GM23338 (cell line): ENCODE results near the gene RPLP1. TPM values are rescaled to one million over a fixed set of nuclear protein-coding genes. Genes with fewer than 3 reads are reported as not detected.

Experiments
- ATAC-seq: fragments of 200-7000 bp; cut with Tn5 transposase; 3 replicates; pipeline ENCODE4 v1.9.1; 2020
- DNase-seq: peaks from one replicate; pipeline ENCODE4 v3.0.0-alpha.2; 2015; ENCODE audit warnings: low spot score
- H2AFZ ChIP-seq: fragments of 200-600 bp; sonication (generic); 2 replicates; pipeline ENCODE4 v1.8.0; 2016; ENCODE audit warnings: antibody characterized with exemption, mild to moderate bottlenecking, moderate library complexity
- H3F3A ChIP-seq: fragments of 200-600 bp; sonication (generic); replicated peaks from 2 replicates; pipeline ENCODE4 v1.8.0; 2017; ENCODE audit warnings: antibody characterized with exemption, mixed run types, low read depth
- H3K27ac ChIP-seq: fragments of 200-600 bp; sonication (generic); 2 replicates; pipeline ENCODE4 v1.6.1; 2016; ENCODE audit warnings: low read depth
- H3K27me3 ChIP-seq: fragments of 200-600 bp; sonication (generic); 2 replicates; pipeline ENCODE4 v1.8.0; 2016; ENCODE audit warnings: mild to moderate bottlenecking, mixed run types, moderate library complexity; ENCODE audit not compliant: insufficient read depth
- H3K36me3 ChIP-seq: fragments of 200-600 bp; sonication (generic); 2 replicates; pipeline ENCODE4 v1.8.0; 2016; ENCODE audit warnings: mild to moderate bottlenecking; ENCODE audit not compliant: insufficient read depth
- H3K4me1 ChIP-seq: fragments of 200-600 bp; sonication (generic); 2 replicates; pipeline ENCODE4 v1.8.0; 2016; ENCODE audit warnings: mild to moderate bottlenecking, moderate library complexity; ENCODE audit not compliant: insufficient read depth
- H3K4me2 ChIP-seq: fragments of 200-600 bp; sonication (generic); 2 replicates; pipeline ENCODE4 v1.7.1; 2017; ENCODE audit warnings: mixed run types
- H3K4me3 ChIP-seq: fragments of 200-600 bp; sonication (generic); 2 replicates; pipeline ENCODE4 v1.6.1; 2016; ENCODE audit warnings: mixed run types
- H3K79me2 ChIP-seq: fragments of 200-600 bp; sonication (generic); replicated peaks from 2 replicates; pipeline ENCODE4 v1.8.0; 2017; ENCODE audit warnings: mild to moderate bottlenecking; ENCODE audit not compliant: insufficient read depth
- H3K9me2 ChIP-seq: fragments of 200-600 bp; sonication (generic); 2 replicates; pipeline ENCODE4 v1.8.0; 2017; ENCODE audit not compliant: insufficient read depth
- H4K20me1 ChIP-seq: fragments of 200-600 bp; sonication (generic); replicated peaks from 2 replicates; pipeline ENCODE4 v1.8.0; 2017; ENCODE audit warnings: mild to moderate bottlenecking; ENCODE audit not compliant: insufficient read depth
- H3K27ac Mint-ChIP-seq: 2 replicates; pipeline ENCODE4 v1.8.0; 2020; ENCODE audit warnings: inconsistent platforms, mild to moderate bottlenecking, moderate library complexity, mixed read lengths
- H3K27me3 Mint-ChIP-seq: 3 replicates; pipeline ENCODE4 v1.8.0; 2022; ENCODE audit warnings: low read depth, mild to moderate bottlenecking, moderate library complexity, mixed read lengths, inconsistent platforms; ENCODE audit not compliant: insufficient read depth, poor library complexity
- H3K36me3 Mint-ChIP-seq: 3 replicates; pipeline ENCODE4 v1.8.0; 2021; ENCODE audit warnings: low read depth, mild to moderate bottlenecking, inconsistent platforms, moderate library complexity, mixed read lengths
- H3K4me1 Mint-ChIP-seq: 3 replicates; pipeline ENCODE4 v1.8.0; 2020; ENCODE audit warnings: mild to moderate bottlenecking, inconsistent platforms, mixed read lengths
- H3K4me3 Mint-ChIP-seq: 3 replicates; pipeline ENCODE4 v1.8.0; 2021; ENCODE audit warnings: moderate library complexity, mild to moderate bottlenecking, inconsistent platforms, mixed read lengths
- H3K9me3 Mint-ChIP-seq: 3 replicates; pipeline ENCODE4 v1.8.0; 2020; ENCODE audit warnings: moderate library complexity, mild to moderate bottlenecking, inconsistent platforms, mixed read lengths
- CREB1 ChIP-seq: fragments of 250-450 bp; sonication (Bioruptor Pico); IDR thresholded peaks from 2 replicates; pipeline ENCODE4 v1.5.0; 2020; ENCODE audit warnings: low read depth, mild to moderate bottlenecking, moderate library complexity
- EZH2 ChIP-seq: fragments of 200-600 bp; sonication (generic); IDR thresholded peaks from one replicate; pipeline ENCODE4 v1.8.0; 2017; ENCODE audit warnings: antibody characterized with exemption, mild to moderate bottlenecking, low read depth; ENCODE audit not compliant: unreplicated experiment
- EZH2phosphoT487 ChIP-seq: fragments of 200-600 bp; sonication (generic); IDR thresholded peaks from one replicate; pipeline ENCODE4 v1.8.1; 2018; ENCODE audit warnings: antibody characterized with exemption; ENCODE audit not compliant: unreplicated experiment
- JUNB ChIP-seq: IDR thresholded peaks from one replicate; pipeline ENCODE4 v1.6.1; 2016; ENCODE audit warnings: antibody characterized with exemption; ENCODE audit not compliant: unreplicated experiment
- NANOG ChIP-seq: IDR thresholded peaks from 2 replicates; pipeline ENCODE4 v1.6.1; 2016; ENCODE audit warnings: antibody characterized with exemption, borderline replicate concordance
- STAT1 ChIP-seq: IDR thresholded peaks from one replicate; pipeline ENCODE4 v1.6.1; 2016; ENCODE audit warnings: antibody characterized with exemption; ENCODE audit not compliant: unreplicated experiment
- ZNF331 ChIP-seq: fragments of 250-450 bp; sonication (Bioruptor Pico); IDR thresholded peaks from 2 replicates; pipeline ENCODE4 v1.5.0; 2020; ENCODE audit warnings: low read depth, mild to moderate bottlenecking, moderate library complexity
- polyA plus RNA-seq: library from polyadenylated mRNA; unstranded; fragments of >200 nt; fragmentation: Nextera tagmentation; extraction: Ambion mirVana; gene quantifications from 2 replicates; pipeline ENCODE4 v1.2.1, GENCODE V29; 2016
- total RNA-seq: library from RNA; depleted of rRNA; stranded (reverse); fragments of >200 nt; shearing (Covaris generic); gene quantifications from 2 replicates; pipeline ENCODE4 v1.2.3, GENCODE V29; 2014
- TF ChIP-seq, protein P1 (sequence below): IDR thresholded peaks from one replicate; pipeline ENCODE4 v1.6.1; 2018; ENCODE audit warnings: antibody characterized with exemption; ENCODE audit not compliant: unreplicated experiment
- TF ChIP-seq, protein P2 (sequence below): IDR thresholded peaks from 2 replicates; pipeline ENCODE4 v1.6.1; 2016; ENCODE audit warnings: antibody characterized with exemption

Gene RPLP1
- total and polyA plus RNA-seq, 2 experiments from 2014 or later, result 283 to 3,258 TPM

GRCh38 chr15:69436951-69437350 lies 15.7 kb upstream of the RPLP1 start:
- Histone ChIP-seq H3K9me2 (no peaks in the 10 kb centered on the region), H3K4me2 (no peak overlapping the region), H3K36me3 (peaks cover 64% of the 10 kb centered on the region), H3F3A (no peaks in the 10 kb centered on the region), H2AFZ (no peak overlapping the region), H3K4me3 (no peak overlapping the region), H4K20me1 (peaks cover 7% of the 10 kb centered on the region), H3K79me2 (peaks cover 8% of the 10 kb centered on the region; the same call in 1 of the 2 replicates), H3K27ac (peak overlapping the region; percentile 4; the same call in 1 of the 2 replicates), H3K4me1 (no peaks in the 10 kb centered on the region), H3K27me3 (no peaks in the 10 kb centered on the region)
- TF ChIP-seq EZH2phosphoT487, result no peak
- H3K4me1 Mint-ChIP-seq, result no peaks in the 10 kb centered on the region
- H3K9me3 Mint-ChIP-seq, result no peaks in the 10 kb centered on the region
- H3K4me3 Mint-ChIP-seq, result no peak overlapping the region
- H3K36me3 Mint-ChIP-seq, result peaks cover 82% of the 10 kb centered on the region
- no peaks in the 10 kb centered on the region for H3K27me3 Mint-ChIP-seq
- no peak for ATAC-seq
- H3K27ac Mint-ChIP-seq, result no peak overlapping the region
- DNase-seq, result no peak

DNA sequence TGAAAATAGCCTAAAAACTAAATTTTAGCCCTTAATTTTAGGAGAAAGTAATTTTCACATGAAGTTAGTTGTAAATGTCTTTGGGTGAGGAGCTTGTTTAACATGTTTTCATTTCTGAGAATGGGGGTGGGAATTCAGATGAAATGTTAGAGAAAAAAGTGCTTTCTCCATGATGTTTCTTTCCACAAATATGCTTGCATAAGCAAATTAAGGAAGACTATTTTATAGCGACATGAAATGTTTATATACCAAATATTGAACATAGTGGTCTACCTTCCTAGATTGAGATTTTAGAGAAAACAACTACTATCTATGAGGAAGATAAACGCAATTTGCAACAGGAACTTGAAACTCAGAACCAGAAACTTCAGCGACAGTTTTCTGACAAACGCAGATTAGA lies 13.0 kb upstream of the RPLP1 start:
- Histone ChIP-seq H3K36me3 (peaks cover 72% of the 10 kb centered on the region), H4K20me1 (peaks cover 7% of the 10 kb centered on the region), H3K4me2 (no peak overlapping the region), H3K4me3 (no peak overlapping the region), H3K27me3 (no peaks in the 10 kb centered on the region), H3K9me2 (no peaks in the 10 kb centered on the region), H2AFZ (no peak overlapping the region), H3K27ac (no peak overlapping the region; the same call in 1 of the 2 replicates), H3K79me2 (0 out of 2 replicates have a peak, but pooled peaks cover 4% of the 10 kb centered on the region), H3F3A (no peaks in the 10 kb centered on the region), H3K4me1 (no peaks in the 10 kb centered on the region)
- no peaks in the 10 kb centered on the region for H3K27me3 Mint-ChIP-seq
- ATAC-seq, result no peak
- no peak overlapping the region for H3K27ac Mint-ChIP-seq
- no peaks in the 10 kb centered on the region for H3K9me3 Mint-ChIP-seq
- DNase-seq, result no peak
- H3K36me3 Mint-ChIP-seq, result peaks cover 89% of the 10 kb centered on the region
- no peak overlapping the region for H3K4me3 Mint-ChIP-seq
- H3K4me1 Mint-ChIP-seq, result no peaks in the 10 kb centered on the region
- no peak for TF ChIP-seq CREB1 (CRISPR knock-in tag)
- no peak for TF ChIP-seq ZNF331
- TF ChIP-seq, protein P1, sequence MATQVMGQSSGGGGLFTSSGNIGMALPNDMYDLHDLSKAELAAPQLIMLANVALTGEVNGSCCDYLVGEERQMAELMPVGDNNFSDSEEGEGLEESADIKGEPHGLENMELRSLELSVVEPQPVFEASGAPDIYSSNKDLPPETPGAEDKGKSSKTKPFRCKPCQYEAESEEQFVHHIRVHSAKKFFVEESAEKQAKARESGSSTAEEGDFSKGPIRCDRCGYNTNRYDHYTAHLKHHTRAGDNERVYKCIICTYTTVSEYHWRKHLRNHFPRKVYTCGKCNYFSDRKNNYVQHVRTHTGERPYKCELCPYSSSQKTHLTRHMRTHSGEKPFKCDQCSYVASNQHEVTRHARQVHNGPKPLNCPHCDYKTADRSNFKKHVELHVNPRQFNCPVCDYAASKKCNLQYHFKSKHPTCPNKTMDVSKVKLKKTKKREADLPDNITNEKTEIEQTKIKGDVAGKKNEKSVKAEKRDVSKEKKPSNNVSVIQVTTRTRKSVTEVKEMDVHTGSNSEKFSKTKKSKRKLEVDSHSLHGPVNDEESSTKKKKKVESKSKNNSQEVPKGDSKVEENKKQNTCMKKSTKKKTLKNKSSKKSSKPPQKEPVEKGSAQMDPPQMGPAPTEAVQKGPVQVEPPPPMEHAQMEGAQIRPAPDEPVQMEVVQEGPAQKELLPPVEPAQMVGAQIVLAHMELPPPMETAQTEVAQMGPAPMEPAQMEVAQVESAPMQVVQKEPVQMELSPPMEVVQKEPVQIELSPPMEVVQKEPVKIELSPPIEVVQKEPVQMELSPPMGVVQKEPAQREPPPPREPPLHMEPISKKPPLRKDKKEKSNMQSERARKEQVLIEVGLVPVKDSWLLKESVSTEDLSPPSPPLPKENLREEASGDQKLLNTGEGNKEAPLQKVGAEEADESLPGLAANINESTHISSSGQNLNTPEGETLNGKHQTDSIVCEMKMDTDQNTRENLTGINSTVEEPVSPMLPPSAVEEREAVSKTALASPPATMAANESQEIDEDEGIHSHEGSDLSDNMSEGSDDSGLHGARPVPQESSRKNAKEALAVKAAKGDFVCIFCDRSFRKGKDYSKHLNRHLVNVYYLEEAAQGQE, result no peak

GRCh38 chr15:69443032-69443611 lies 9.5 kb upstream of the RPLP1 start:
- Mint-ChIP-seq H3K4me3 (no peak overlapping the region), H3K9me3 (no peaks in the 10 kb centered on the region), H3K27me3 (no peaks in the 10 kb centered on the region), H3K36me3 (peaks cover 90% of the 10 kb centered on the region), H3K27ac (no peak overlapping the region), H3K4me1 (no peaks in the 10 kb centered on the region)
- Histone ChIP-seq H3K27ac (no peak overlapping the region), H3K4me2 (no peak overlapping the region), H3K4me3 (no peak overlapping the region), H3K4me1 (no peaks in the 10 kb centered on the region), H2AFZ (no peak overlapping the region), H3K27me3 (no peaks in the 10 kb centered on the region), H3K9me2 (no peaks in the 10 kb centered on the region), H3F3A (peaks cover 3% of the 10 kb centered on the region; the same call in 1 of the 2 replicates), H4K20me1 (peaks cover 6% of the 10 kb centered on the region), H3K36me3 (peaks cover 77% of the 10 kb centered on the region), H3K79me2 (0 out of 2 replicates have a peak, but pooled peaks cover 4% of the 10 kb centered on the region)
- DNase-seq, result no peak
- ATAC-seq, result no peak
- TF ChIP-seq, protein P2, sequence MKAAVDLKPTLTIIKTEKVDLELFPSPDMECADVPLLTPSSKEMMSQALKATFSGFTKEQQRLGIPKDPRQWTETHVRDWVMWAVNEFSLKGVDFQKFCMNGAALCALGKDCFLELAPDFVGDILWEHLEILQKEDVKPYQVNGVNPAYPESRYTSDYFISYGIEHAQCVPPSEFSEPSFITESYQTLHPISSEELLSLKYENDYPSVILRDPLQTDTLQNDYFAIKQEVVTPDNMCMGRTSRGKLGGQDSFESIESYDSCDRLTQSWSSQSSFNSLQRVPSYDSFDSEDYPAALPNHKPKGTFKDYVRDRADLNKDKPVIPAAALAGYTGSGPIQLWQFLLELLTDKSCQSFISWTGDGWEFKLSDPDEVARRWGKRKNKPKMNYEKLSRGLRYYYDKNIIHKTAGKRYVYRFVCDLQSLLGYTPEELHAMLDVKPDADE, result no peak
- TF ChIP-seq STAT1 (no peak), EZH2 (no peak), NANOG (no peak), JUNB (no peak)
